Measurements from ENCODE around the gene MBL2. TPM values are rescaled to one million over a fixed set of nuclear protein-coding genes. Genes with fewer than 3 reads are reported as not detected.

MBL2 gene
- total RNA-seq, 1 experiment from 2014 or later = not detected

DNA sequence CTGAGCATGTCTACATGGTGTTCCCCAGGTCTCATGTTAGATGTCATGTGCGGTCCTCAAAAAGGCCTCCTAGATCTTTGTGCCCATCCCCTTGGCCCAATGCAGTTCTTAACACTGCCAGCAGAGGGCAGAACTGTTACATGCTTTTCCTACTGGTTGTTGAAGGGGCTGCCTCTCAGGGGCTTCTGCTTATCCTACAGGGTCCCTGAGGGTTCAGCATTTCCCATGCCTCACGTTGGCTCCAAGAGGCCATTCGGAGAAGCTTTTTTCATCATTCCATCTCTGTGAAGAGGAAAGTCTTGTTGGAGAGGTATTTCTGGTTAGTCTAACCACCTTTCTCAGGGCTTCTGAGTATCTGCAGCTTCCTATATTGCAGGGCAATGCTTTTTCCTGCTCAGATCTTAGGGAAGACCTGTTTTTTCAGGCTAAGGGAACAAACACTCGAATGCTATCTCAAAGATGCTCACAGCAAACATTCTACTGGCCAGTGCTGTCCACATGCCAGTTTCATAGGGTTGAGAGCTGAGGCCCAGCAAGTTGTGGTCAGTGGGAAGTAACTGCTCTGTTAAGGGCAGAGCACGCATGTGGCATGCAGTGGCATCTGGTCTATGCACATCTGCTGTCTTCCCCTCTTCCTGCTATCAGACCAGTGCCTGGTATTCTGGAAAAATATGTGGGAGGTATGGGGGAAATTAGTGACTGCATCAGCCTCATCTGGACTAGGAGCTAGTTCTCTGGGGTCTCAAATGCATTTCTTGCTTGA is 31.5 kb downstream of the MBL2 start:
- DNase-seq (ENCODE audit: low read depth) = peak; percentile 36

GRCh38 chr10:52740155-52740549 is 32.4 kb downstream of the MBL2 start:
- no peak for DNase-seq (ENCODE audit: low read depth)

DNA sequence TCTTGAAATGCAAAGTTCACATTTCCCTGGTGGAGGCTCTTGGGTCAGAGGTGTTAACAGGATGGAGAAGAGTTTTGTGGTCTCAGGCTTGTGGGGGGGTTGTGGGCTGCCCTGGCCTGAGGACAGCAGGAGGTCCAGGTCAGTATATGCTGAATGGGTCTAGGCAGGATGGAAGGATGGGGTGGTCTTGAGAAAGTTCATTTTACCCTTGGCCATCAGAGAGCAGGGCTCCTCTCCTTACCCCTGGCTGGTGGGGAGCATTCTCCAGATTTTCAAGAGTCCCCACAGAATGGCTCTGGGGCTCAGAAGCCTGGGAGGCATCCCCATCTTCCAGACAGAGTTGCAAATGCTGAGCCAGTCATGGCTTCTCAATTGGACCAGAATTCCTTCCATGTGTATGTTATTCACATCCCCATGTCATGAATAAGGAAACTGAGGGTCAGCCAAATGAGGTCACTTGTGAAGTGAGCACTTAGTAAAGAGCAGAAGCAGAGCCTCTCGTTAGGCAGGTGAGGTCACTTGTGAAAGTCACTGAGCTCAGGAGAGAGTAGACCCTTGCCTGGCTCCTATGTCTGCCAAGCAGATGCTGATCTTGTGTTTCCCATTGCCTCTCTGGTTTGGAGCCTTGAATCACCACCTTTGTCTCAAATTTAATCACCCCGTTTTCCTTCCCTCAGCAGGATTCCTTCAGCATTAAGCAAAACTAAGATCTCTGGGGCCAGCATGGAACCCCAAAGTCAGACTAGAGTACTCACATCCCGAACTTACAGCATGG is 33.0 kb downstream of the MBL2 start:
- no peak for DNase-seq (ENCODE audit: low read depth)

DNA sequence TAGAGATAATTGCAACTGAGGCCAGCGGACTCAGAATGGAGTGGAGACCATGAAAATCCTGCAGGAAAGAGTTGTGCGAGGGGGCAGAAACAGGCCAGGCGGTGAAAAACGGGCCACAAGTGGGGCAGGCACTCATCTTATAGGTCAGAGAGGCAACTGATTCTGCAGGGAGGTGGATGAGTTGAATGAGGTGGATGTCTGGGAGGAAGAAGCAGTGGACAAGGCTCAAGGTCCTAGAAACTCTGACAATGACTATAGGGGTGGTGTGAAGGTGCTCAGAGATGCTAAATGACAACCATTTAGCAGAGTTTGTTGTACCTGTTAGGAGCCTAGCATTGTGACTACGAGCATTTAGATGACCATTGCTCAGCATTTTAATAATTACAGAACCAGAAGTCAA is 33.6 kb downstream of the MBL2 start:
- no peak for DNase-seq (ENCODE audit: low read depth)

- peak; percentile 40 for DNase-seq (ENCODE audit: low read depth)
Measured at GRCh38 chr10:52729271-52730104, 43.1 kb downstream of the MBL2 start.

DNA sequence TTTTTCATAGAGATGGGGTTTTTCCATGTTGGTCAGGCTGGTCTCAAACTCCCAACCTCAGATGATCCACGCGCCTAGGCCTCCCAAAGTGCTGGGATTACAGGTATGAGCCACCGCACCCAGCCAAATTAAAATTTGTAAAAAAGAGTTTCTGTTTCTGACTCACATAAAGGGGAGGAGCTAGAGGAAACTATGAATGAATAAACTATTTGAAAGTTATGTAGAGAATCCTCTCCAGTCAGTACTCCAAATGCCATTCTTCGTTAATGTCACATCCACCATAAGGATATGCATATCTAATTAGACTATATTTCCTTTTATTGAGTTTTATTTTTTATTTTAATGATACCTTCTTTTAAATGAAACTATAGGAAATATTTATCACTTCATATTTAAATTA is 52.6 kb downstream of the MBL2 start:
- DNase-seq (ENCODE audit: low read depth) = no peak
